ENCODE data around the gene TNFSF9.

TNFSF9 gene

GRCh38 chr19:6521718-6522646 is 8.8 kb upstream of the TNFSF9 start:
- H3K27ac ChIP-seq, result no peak overlapping the region

GRCh38 chr19:6522712-6523111 is 8.1 kb upstream of the TNFSF9 start:
- TF ChIP-seq CTCF (conservative IDR thresholded peaks at IDR 0.05), result no peak
- H3K27ac ChIP-seq, result no peak overlapping the region

More at GRCh38 chr19:6521718-6522646, 8.8 kb upstream of the TNFSF9 start:
- TF ChIP-seq CTCF (conservative IDR thresholded peaks at IDR 0.05), result no peak

GRCh38 chr19:6524311-6524710 is 6.5 kb upstream of the TNFSF9 start:
- H3K27ac ChIP-seq, result no peak overlapping the region
- TF ChIP-seq CTCF (conservative IDR thresholded peaks at IDR 0.05), result no peak

DNA sequence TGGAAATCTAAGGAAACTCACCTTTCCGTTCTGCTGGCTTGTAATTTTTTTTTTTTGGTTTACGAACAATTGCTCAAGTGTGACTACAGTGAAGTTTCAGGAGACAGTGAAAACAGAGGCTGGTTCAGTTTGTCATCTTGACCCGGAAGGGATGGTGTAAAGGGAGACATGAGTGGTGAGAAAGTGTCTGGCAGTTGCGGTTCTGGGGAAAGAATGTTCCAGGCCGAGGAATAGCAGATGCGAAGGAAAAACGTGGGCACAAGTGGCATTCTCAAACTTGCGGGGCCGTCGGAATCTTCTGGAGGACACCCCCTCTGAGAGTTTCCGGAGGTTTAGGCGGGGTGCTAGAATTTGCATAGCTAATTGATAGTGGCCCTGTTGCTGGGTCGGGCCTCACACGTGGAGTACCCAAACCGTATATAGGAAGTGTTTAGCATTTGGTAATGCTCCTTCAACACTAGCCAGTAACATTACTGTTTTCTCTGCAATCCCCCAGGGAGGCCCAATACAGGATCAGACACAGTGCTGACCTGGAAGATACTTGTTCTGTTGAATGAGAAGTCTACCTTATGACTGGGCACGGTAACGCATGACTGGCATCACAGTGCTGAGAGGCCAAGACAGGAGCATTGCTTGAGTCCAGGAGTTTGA is 2.8 kb upstream of the TNFSF9 start:
- TF ChIP-seq CTCF (conservative IDR thresholded peaks at IDR 0.05), result no peak
- no peak overlapping the region for H3K27ac ChIP-seq

DNA sequence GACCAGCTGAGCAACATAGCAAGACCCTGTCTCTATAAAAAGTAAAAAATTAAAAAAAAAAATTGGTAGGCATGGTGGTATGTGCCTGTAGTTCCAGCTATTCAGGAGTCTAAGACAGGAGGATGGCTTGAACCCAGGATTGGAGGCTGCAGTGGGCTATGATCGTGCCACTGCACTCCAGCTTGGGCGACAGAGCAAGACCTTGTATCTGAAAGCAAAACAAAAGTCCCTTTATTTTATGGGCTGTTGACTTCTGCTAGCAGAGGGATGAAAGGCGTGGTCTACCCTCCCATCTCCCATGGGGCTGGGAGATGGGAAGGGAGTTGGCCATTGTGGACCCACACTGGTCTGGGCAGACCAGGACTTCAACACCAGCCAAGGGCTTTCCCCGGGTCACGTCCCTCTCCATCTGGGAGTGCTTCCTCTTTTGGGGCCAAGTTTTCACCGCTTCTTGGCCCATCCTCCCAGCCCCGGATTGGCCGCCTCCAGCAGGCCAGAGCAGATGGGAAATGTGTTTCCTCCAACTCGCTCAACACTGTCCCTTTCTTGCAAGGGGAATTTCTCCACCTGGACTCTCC is 2.2 kb upstream of the TNFSF9 start:
- no peak overlapping the region for H3K27ac ChIP-seq
- TF ChIP-seq CTCF (conservative IDR thresholded peaks at IDR 0.05), result no peak

DNA sequence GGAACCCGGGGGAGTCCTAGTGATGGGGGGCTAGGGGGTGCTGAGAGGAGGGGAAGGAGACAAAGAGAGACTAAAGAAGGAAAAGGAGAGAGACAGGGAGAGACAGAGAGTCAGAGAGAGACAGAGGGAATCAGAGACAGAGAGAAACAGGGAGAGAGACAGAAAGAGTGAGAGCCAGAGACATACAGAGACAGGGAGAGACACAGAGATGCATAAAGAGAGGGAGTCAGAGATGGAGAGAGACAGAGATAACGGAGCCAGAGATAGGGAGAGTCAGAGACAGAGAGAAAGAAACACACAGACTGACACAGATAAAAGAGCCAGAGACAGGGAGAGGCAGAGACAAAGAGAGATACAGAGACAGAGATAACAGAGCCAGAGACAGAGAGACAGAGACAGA is 1.5 kb upstream of the TNFSF9 start:
- H3K27ac ChIP-seq, result no peak overlapping the region

More for the DNA sequence above, 1.5 kb upstream of the TNFSF9 start:
- TF ChIP-seq CTCF (conservative IDR thresholded peaks at IDR 0.05), result no peak

All from VCaP (cell line).